GM10847 (cell line): ENCODE data around the gene CALR.

Source experiments
- POLR2A ChIP-seq: IDR thresholded peaks from 2 replicates; pipeline ENCODE4 v1.6.1; 2011; ENCODE audit not compliant: insufficient read length; ENCODE audit errors: extremely low read depth

The CALR gene

DNA sequence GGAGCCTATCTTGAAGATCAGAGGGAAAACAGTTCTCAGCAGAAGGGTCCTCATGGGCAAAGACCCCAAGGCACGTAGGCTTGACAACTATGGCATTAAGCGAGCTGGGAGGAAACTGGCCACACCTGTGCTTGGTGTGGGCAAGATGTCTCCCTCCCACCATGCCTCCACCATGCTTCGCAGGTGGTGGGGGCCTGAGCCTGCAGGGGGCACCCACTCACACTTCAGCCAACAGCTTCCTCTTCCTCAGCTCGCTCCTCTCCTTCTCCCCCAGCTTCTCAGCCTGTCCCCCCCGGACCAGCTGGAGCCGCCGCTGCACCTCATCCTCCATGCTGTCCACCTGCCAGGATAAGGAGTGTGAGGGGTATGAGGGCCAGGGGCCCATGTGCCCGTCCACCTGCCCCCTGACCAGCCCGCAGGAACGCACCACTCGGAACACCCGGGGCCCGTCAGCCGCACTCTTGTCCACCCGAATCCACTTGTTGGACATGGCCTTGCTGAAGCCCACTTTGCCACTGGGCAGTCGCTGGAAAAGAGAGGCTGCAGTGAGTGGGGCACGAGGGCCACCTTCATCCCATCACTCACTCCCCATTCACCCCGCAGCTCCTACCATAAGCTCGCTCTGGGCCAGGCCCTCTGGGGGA is 8.3 kb upstream of the CALR start:
- no peak for TF ChIP-seq POLR2A

DNA sequence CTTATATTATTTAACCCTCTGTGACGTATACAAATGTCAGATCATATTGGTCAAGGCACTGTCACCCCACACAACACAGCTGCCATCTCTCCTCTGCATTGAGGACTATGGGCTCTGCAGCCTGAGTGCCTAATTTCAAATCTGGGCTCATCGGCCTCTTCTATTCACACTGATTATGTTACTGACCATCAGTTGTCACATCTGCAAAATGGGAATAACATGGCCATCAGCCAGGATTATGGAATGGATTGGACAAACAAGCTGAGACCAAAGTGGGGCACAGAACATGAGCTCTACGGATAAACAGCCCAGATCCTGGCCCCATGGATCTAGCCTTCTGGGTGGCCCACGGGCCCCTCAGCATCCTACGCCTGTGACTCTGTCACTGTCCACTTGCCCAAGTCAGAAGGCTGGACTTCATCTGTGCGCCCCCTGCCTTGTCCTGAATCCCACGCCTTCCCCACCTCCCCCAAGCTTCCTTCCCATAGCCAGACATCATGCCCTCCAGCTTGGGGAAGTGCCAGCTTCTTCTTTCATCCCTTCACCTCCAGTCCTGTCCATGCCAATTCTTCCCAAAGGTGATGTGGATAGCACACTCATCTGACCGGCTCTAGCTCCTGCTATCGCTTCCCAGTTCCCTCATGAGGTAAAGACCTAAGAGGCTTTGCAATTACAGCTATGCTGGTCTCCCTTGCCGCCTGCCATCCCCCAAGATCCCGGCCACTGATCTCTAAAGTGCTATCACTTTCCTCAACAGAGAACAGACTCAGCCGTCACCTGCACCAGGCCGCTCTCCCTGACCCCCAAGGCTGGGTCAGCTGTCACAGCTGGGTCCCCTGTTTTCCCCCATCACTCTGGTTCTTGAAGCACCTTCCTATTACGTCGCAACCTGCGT is 5.8 kb upstream of the CALR start:
- TF ChIP-seq POLR2A, result no peak

DNA sequence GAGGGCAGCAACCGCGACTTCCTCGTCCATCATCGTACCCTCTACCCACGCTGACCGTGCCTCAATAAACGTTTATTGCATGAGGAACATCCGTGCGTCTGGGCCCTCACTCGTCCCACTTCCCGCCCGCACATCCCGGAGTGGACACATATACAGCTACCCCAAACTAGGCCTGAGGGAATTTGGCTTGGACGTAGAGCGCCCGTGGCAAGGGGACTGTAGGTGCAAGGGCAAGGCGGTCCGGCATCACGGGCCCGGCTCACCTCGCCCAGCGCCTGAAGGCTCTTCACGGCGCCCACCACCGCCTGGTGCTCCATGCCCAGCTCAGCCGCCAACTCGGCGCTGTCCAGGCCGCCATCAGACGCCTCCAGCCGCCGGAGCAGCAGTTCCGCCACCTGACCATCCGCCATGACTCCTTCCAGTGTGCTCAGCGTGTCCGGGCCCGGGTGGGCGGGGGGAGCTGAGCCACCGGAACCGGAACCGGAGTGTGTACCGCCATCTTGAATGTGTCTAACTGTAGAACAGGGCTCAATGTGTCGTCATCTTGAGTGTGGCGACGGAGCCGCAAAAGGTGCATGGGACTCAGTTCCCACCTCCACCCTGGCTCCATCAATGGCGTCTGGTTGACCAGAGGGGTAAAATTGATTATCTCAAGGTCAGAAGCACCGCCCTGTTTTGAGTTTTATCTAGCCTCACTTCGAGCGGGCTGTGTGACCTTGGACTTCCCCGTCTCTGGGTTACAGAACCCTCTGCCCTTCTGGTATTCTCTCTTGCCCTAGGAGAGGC is 4.9 kb upstream of the CALR start, which contains the start of gene FARSA:
FARSA (minus strand) TSS at position 425 of the 786 bp plus-strand sequence; CDS start at position 410, 15 bp downstream.
- TF ChIP-seq POLR2A, result peak; percentile 95

DNA sequence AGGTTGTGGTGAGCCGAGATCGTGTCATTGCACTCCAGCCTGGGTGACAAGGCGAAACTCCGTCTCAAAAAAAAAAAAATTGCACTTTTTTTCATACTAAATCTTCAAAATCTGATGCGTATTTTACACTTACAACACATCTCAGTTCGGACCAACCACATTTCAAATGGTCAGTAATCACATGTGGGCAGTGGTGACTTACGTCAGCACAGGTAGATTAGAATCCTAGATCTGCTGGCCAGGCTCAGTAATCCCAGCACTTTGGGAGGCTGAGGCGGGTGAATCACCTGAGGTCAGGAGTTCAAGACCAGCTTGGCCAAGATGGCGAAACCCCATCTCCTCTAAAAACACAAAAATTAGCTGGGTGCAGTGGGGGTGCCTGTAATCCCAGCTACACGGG is 3.3 kb upstream of the CALR start:
- TF ChIP-seq POLR2A, result no peak

DNA sequence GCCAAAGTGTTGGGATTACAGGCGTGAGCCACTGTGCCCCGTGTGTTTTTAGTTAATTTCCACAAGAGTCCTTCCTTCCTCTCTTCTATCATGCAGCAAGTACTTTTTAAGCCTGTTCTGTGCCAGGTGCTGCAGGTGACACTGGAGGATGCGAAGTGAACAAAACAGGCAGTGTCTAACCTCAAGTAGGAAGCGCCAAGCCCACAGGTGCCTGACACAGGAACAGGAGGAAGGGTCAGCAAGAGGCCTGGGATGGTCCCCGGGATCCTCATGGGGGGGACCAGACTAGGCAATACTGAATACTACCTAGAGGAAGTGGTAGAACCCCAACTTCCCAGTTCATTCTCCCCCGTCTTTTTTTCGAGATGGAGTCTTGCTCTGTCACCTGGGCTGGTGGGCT is 1.8 kb upstream of the CALR start:
- no peak for TF ChIP-seq POLR2A

DNA sequence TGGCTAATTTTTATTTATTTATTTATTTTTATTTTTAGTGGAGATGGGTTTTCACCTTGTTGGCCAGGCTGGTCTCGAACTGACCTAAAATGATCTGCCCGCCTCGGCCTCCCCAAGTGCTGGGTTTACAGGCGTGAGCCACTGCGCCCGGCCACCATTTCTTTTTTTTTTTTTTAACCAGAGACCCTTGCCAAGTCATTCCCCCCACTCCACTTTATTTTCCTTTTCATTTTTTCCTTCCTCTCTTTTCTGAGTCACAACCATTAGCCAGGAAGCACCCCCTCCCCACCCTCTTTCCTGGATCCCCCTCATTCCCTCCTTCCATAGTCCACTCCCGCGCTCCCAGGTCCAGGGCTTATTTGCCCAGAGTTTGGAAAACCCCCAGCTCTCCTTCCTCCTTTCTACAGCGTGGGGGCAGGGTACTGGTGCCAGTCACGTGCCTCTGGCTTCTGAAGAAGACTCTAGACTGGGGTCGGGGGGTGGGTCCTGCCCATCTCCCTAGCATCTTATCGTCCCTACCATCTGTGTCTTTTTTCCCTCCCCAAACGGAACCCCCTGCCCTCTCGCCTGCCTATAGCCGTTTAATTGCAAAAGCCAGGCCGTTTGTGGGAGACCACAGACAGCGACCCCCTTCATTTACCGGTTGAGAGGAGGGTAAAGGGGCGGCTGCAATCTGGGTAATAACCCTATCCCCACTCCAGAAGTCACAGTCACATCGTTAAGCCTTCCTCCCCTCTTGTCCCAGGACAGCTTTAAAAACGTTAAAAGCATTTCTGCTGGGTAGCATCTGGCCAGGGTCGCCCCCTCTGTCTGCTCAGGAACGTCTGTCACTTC is 1.1 kb upstream of the CALR start:
- no peak for TF ChIP-seq POLR2A

DNA sequence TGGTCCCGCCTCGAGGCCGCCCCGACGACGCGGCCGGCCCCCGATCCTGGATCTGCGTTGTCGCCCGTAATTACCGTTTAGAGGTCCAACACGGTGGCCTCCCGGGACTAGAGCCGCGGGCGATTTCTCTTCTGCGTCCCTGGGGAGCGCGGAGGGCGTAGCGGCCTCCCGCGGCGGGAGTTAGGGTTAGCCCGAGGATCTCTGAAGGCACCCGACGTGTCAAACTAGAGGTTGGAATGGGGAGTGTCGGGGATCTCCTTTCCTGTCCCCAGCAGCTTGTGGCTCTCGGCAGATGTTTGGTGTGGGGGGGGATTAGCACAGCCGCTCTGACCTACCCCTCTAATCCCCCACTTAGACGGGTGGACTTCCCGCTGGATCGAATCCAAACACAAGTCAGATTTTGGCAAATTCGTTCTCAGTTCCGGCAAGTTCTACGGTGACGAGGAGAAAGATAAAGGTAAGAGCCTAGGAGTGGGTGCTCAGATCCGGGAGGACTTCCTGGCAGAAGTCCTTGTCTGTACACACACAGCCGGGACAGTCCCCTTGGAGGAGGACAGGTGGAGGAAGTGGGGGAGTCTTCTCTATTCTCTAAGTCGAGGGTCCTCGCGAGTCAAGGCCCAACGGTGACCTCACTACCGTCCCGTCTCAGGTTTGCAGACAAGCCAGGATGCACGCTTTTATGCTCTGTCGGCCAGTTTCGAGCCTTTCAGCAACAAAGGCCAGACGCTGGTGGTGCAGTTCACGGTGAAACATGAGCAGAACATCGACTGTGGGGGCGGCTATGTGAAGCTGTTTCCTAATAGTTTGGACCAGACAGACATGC is 581 bp downstream of the CALR start:
- no peak for TF ChIP-seq POLR2A

DNA sequence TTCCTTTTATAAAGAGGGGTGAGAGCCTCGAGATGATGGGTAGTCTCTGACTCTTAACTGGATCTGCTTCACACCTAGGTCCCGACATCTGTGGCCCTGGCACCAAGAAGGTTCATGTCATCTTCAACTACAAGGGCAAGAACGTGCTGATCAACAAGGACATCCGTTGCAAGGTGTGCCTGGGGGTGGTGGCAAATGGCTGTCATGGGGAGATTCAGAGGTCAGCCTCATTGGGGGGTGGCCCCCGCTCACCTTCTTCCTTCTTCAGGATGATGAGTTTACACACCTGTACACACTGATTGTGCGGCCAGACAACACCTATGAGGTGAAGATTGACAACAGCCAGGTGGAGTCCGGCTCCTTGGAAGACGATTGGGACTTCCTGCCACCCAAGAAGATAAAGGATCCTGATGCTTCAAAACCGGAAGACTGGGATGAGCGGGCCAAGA is 1.6 kb downstream of the CALR start:
- no peak for TF ChIP-seq POLR2A

DNA sequence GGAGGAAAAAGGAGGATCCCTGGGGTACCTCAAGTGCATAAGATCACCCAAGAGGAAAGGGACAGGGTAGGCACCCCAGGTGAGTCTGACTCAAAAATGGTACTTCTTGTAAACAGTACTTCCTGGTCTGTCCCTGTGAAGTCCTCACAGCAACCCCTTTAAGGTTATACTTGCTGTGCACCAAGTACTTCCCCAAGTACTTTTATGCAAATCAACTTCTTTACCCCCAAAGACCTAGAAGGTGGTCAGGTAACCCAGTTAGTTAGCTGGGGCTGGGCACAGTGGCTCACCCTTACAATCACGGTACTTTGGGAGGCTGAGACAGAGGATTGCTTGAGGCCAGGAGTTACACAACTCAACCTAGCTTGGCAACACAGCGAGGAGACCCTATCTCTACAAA is 2.5 kb downstream of the CALR start:
- TF ChIP-seq POLR2A, result no peak

DNA sequence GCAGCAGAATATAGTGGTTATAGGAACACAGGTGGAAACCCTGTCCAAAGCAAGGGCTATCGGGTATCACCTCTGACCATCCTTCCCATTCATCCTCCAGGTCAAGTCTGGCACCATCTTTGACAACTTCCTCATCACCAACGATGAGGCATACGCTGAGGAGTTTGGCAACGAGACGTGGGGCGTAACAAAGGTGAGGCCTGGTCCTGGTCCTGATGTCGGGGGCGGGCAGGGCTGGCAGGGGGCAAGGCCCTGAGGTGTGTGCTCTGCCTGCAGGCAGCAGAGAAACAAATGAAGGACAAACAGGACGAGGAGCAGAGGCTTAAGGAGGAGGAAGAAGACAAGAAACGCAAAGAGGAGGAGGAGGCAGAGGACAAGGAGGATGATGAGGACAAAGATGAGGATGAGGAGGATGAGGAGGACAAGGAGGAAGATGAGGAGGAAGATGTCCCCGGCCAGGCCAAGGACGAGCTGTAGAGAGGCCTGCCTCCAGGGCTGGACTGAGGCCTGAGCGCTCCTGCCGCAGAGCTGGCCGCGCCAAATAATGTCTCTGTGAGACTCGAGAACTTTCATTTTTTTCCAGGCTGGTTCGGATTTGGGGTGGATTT is 5.1 kb downstream of the CALR start:
- TF ChIP-seq POLR2A, result peak; percentile 6

DNA sequence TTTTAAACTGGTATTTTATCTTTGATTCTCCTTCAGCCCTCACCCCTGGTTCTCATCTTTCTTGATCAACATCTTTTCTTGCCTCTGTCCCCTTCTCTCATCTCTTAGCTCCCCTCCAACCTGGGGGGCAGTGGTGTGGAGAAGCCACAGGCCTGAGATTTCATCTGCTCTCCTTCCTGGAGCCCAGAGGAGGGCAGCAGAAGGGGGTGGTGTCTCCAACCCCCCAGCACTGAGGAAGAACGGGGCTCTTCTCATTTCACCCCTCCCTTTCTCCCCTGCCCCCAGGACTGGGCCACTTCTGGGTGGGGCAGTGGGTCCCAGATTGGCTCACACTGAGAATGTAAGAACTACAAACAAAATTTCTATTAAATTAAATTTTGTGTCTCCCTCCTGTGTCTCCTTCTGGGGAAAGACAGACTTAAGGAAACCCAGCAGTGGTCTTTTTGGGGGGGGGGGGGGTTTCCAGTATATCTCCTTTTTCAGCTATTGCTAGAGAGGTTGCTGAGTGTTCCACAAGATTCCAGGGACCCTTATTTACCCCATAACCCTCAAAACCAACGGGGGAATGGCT is 5.8 kb downstream of the CALR start:
- no peak for TF ChIP-seq POLR2A

DNA sequence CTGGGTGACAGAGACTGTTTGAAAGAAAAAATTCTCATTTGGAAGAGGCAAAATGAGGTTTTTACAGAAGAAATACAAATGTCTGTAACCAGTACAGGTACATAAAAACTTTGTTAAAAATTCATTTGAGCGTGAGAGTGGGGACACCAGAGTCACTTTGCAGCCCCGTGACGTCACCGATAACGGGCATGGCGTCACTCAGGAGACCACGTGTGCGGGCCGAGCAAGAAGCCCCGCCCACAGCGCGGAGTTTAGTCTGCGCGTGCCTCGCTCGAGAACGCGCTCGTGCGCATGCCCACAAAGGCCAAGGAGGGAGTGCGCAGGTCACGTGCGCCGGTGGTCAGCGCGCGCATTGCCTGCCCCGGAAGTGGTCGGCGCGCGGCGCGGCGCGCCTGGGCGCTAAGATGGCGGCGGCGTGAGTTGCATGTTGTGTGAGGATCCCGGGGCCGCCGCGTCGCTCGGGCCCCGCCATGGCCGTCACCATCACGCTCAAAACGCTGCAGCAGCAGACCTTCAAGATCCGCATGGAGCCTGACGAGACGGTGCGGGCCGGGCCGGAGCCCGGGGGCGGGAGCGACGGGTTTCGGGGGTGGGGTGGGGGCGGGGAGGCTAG is 7.2 kb downstream of the CALR start, which contains the start of gene RAD23A:
RAD23A (plus strand) TSS at position 384 of the 613 bp plus-strand sequence; CDS start at position 471, 87 bp downstream.
- peak; percentile 89 for TF ChIP-seq POLR2A
